C4-2B (cell line): ENCODE measurements around the gene HSD17B13.

Experiments
- H3K27ac ChIP-seq: fragments of 450-650 bp; 2 replicates; pipeline ENCODE4 v1.5.1; 2017
- ZFX ChIP-seq: fragments of 450-650 bp; IDR thresholded peaks from 2 replicates; pipeline ENCODE4 v1.6.1; 2017
- TF ChIP-seq, protein P1 (sequence below): fragments of 450-650 bp; conservative IDR thresholded peaks from 2 replicates; pipeline ENCODE4 v1.5.1; 2017; ENCODE audit warnings: mild to moderate bottlenecking

HSD17B13 gene

DNA sequence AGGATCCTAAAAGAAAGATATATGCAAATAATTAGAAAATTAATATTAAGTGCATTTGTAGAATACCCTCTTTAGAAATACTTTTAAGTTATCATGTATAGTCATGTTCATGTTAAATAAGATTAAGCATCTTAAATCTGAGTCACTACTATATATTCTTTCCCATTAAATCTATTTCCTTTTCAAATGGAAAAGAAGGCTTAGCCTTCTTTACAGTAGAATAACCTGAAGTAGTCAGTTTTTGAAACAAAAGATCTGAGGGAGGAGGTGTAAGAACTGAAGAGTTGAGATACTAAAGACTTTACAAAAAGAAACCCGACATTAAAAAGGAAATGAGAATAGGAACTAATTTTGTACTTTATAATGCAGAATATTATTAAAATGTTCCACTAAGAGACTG is 14.7 kb upstream of the HSD17B13 start:
- TF ChIP-seq ZFX = no peak
- TF ChIP-seq, protein P1, sequence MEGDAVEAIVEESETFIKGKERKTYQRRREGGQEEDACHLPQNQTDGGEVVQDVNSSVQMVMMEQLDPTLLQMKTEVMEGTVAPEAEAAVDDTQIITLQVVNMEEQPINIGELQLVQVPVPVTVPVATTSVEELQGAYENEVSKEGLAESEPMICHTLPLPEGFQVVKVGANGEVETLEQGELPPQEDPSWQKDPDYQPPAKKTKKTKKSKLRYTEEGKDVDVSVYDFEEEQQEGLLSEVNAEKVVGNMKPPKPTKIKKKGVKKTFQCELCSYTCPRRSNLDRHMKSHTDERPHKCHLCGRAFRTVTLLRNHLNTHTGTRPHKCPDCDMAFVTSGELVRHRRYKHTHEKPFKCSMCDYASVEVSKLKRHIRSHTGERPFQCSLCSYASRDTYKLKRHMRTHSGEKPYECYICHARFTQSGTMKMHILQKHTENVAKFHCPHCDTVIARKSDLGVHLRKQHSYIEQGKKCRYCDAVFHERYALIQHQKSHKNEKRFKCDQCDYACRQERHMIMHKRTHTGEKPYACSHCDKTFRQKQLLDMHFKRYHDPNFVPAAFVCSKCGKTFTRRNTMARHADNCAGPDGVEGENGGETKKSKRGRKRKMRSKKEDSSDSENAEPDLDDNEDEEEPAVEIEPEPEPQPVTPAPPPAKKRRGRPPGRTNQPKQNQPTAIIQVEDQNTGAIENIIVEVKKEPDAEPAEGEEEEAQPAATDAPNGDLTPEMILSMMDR = no peak
- no peak overlapping the region for H3K27ac ChIP-seq

DNA sequence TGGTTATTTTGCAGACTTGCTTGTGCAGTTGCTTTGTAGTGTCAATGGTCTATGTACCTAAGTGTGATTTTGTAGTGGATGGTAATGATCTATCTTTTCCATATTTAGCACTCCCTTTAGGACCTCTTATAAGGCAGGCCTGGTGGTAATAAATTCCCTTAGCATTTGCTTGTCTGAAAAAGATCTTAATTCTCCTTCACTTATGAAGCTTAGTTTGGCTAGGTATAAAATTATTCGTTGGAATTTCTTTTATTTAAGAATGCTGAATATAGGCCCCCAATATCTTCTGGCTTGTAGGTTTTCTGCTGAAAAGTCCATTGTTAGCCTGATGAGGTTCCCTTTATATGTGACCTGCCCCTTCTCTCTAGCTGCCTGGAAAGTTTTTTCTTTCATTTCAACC is 10.6 kb upstream of the HSD17B13 start:
- TF ChIP-seq, protein P1 = no peak
- TF ChIP-seq ZFX = no peak
- H3K27ac ChIP-seq = no peak overlapping the region

DNA sequence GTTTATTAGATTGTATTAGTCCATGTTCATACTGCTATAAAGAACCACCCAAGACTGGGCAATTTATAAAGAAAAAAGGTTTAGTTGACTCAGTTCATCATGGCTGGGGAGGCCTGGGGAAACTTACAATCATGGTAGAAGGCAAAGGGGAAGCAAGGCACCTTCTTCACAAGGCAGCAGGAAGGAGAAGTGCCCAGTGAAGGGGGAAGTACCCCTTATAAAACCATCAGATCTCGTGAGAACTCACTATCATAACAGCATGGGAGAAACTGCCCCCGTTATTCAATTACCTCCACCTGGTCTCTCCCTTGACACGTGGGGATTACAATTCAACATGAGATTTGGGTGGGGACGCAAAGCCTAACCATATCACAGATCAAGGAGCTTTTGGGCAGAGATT is 8.1 kb upstream of the HSD17B13 start:
- H3K27ac ChIP-seq = no peak overlapping the region
- TF ChIP-seq ZFX = no peak
- TF ChIP-seq, protein P1 = no peak

DNA sequence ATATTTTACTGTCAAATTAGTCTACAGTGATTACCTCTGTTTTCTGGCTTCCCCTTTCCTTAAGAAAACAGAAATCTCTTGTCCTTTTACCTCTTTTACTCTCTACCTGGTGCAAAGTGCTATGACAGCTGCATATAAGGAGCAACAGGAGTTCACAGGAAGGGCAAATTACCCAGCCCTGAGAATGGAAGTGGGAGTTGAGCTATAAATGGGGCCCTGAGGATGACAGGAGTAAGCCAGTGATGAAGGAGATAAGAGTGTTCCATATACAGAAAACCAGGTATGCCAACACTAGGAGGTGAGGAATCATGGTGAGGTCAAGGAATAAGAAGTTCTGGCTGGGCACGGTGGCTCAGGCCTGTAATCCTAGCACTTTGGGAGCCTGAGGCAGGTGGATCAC is 4.5 kb upstream of the HSD17B13 start:
- H3K27ac ChIP-seq = no peak overlapping the region
- TF ChIP-seq ZFX = no peak
- TF ChIP-seq, protein P1 = no peak

DNA sequence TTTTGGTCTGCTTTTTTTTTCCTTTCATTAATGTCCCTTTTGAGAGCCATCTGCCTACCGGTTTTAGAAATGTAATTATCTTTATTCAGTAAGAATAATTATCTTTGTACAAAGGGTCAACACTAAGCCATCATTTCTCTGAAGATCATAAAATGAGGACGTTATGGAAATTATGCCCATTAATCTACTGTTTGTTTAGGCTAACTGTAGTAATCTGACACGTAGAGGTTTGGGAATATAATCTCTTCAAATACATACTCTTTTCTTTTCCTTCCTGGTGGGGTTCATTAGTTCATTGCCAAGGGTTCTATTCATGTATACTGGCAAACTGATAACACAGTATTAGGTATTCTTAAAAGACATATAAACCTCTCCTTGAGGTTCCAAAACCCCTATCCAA is 3.8 kb upstream of the HSD17B13 start:
- TF ChIP-seq, protein P1 = no peak
- H3K27ac ChIP-seq = no peak overlapping the region

DNA sequence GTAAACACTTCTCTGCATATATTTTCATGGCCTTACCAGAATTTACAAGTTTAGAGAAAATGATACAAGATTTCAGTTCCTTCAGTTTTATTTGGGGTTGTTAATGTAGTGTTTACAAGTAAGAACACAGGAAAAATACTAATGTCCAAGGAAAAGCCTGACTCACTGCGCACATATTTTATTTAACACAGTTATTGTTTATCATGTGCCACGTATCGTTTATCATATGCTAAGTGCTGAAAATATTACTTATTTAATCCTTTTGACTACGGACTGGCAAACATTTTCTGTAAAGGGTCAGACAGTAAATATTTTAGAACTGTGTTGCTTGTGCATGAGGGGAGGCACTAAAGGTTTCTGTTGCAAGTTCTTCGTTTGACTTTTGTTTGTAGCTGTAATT is 794 bp downstream of the HSD17B13 start:
- TF ChIP-seq, protein P1 = no peak
- no peak for TF ChIP-seq ZFX

DNA sequence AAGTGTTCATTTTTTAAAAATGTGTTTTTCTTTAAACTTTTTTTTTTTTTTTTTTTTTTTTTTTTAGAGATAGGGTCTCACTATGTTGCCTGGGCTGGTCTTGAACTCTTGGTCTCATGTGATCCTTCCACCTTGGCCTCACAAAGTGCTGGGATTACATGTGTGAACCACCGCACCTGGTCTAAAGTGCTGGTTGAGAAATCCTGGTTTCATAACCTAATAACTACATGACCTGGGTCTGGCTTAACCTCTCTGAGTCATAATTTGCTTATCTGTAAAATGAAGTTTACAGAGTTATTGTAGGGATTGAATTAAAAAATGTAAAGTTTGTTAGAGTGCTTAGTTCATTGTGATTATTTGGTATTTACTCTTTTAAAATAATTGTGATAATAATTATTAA is 5.2 kb downstream of the HSD17B13 start:
- no peak overlapping the region for H3K27ac ChIP-seq
- TF ChIP-seq, protein P1 = no peak
- no peak for TF ChIP-seq ZFX

More for the DNA sequence above, 794 bp downstream of the HSD17B13 start:
- H3K27ac ChIP-seq = no peak overlapping the region
